ENCODE data around the gene ZNF541.

Gene ZNF541

DNA sequence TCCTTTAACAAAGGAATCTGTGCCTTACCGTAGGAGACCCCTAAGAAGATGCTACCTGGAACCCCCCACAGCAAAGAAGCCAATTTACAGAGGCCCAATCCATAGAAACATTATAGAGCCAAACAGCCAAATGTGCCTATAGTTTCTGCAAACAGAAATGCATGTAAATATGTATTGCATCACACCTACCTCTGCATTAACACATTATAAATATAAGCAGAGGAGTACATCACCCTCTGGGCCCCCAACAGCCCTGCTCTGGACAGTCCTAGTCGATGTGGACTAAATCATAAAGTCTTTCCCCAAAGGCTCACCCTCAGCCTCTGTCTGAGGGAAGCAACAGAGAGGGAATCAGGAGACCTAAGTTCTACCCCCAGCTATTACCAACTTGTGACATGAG is 25.7 kb downstream of the ZNF541 start:
- no peak overlapping the region for H3K4me3 ChIP-seq (ENCODE audit: low read depth, low read length)

DNA sequence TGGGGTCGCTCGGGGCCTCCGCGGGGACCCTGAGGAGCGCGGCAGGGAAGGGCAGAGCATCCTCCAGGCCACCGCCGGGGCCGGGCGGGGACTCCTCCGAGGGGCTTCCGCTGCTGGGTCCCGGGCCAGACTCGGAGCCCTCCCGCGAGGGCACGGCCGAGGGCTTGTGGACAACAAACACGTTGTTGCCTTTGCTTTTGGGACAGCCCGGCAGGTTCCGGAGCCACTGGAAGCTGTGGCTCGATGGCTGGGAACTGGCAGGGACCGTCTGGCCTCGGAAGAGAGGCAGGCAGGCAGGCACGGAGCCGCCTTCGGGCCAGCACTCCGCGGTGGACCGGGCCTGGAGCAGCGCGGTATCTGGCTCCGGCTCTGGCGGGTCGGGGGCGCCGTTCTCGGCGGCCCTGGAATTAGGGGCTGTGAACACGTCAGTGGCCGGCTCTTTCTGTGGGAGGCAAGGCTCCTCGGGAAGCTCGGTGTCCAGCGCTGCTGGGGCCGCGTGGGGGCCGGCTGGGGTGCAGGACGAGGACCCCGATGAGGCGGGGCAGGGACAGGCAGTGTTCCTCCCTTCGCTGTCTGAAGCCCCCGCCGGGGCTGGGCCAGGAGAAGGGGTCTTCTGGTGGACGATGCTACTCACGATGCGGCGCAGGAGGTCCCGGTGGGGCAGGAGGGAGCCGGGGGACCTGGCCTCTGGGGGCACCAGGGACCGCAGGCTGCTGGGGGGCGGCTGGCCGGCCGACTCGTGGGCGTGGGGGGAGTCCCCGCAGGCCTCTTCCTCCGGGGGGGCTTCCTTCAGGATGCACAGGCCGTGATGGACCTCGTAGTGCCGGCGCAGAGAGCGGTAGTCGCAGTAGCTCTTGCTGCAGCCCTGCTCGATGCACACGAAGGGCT is 27.6 kb downstream of the ZNF541 start:
- H3K4me3 ChIP-seq (ENCODE audit: low read depth, low read length), result no peak overlapping the region

DNA sequence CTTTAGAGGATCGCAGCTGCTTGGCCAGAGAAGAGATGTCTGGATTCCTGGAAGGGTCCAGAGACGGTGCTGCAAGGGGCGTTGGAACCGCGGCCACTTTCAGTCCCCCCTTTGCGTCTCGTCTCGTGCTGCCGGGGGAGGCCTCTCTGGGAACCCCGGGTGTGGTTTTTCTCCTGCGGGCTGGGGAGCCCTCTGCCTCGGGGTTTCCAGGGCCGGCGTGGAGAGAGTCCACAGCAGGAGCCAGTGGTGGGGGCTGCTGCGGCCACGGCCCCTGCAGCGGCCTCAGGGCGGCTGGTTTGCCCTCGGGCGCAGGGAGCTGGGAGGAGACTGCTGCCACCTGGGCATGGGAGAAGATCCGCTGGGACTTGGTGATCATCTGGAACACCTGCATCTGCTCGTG is 28.5 kb downstream of the ZNF541 start:
- no peak overlapping the region for H3K4me3 ChIP-seq (ENCODE audit: low read depth, low read length)

DNA sequence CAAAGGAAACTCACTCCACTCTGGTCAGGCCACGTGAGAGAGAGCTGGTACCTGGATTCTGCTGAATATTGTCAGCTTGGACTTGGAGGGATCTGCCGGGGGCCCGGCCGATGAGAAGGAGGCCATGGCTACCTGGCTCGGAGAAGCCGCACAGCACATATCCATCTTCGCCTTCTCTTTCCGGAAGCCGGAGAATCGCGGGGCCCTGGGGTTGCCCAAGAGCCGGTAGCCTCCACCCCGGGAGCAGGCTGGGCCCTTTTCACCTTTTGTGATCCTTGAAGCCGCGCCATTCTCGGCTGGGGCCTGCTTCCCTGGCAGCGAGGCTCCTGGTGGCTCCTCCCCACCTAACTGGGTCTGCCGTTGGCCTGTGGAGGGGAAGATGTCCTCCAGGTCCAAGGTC is 28.9 kb downstream of the ZNF541 start:
- no peak overlapping the region for H3K4me3 ChIP-seq (ENCODE audit: low read depth, low read length)

DNA sequence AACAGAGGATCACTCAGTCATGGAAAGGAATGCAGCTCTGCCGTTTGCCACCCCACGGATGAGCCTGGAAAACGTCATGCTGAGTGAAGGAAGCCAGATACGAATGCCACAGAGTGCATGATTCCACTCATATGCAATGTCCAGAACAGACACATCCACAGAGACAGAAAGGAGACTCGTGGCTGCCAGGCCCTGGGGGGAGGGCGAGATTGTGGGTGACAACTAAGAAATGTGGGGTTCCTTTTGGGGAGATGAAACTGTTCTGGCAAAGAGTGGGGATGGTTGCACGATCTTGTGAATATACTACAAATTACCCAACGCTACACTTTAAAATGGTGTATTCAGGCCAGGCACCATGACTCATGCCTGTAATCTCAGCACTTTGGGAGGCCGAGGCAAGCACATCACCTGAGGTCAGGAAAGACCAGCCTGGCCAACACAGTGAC is 30.9 kb downstream of the ZNF541 start:
- no peak overlapping the region for H3K4me3 ChIP-seq (ENCODE audit: low read depth, low read length)

DNA sequence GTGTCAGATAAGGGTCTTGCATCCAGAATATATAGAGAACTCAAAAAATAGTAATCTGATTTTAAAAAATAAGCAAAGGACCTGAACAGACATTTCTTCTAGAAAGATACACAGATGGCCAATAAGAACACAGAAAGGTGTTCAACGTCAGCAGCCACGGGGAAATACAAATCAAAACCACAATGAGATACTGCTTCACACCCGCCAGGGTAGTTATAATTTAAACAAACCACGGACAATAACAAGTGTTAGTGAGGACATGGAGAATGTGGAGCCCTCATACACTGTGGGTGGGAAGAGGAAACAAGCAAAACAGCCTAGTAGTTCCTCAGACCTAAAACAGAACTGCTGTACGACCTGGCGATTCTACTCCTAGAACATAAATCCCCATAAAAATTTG is 31.4 kb downstream of the ZNF541 start:
- no peak overlapping the region for H3K4me3 ChIP-seq (ENCODE audit: low read depth, low read length)

DNA sequence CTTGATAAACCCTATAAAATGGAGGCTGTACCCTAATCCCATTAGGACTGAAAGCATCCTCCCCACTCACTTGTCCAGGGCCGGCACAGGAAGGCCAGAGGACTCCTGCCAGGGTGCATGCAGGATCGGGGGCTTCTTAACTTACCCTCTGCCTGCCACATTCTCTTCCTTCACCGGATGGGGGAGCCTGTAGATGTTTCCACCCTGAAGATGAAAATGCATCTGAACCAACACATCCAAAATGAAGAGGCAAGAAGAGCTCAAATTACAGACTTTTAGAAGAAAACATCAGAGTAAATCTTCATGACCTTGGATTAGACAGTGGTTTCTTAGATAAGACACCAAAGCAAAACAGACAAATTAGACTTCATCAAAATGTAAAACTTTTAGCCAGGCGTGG is 32.2 kb downstream of the ZNF541 start:
- H3K4me3 ChIP-seq (ENCODE audit: low read depth, low read length), result no peak overlapping the region

DNA sequence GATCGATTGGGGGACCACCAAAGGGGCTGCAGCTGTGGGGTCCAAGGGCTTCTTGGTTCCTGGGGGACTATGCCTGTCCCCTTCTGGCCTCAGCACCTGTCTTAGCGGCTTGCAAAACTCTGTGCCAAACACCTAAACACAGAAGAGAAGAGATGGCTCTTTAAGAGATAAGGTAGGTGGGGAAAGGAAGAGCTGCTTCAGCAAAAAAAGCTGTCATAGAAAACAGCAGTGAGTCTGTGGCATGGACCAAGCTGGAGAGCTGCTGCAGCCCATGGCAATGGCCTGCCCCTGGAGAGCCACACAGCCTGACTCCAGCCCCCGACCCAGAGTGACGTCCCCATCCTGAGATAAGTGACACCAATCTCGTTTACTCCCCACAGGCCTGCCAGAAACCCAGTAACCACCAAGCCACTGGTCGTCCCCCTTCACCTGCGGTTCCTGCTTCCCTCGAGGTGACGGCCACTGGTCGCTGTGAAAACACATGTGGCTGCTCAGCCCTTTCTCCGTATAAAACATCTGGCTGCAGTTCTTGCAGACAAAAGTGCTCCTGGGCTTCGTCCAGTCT is 33.1 kb downstream of the ZNF541 start:
- H3K4me3 ChIP-seq (ENCODE audit: low read depth, low read length), result no peak overlapping the region

DNA sequence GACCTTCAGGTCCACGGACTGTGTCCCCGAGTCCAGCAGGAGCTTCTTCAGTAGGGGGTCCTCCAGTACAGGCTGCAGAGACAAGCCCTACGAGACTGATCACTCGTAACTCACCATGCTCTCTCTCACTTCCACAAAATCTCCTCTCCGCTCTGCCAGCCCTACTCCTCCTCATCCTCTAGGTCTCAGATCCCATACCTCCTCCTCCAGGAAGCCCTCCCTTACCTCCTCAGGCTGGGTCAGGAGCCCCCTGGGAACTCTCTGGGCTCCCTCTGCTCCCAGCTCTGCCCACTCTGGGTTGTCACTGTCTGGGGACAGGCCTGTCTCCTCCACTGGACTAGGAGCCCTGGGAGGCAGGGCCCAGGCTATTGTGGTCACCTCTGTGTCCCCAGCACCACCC is 34.1 kb downstream of the ZNF541 start:
- no peak overlapping the region for H3K4me3 ChIP-seq (ENCODE audit: low read depth, low read length)

DNA sequence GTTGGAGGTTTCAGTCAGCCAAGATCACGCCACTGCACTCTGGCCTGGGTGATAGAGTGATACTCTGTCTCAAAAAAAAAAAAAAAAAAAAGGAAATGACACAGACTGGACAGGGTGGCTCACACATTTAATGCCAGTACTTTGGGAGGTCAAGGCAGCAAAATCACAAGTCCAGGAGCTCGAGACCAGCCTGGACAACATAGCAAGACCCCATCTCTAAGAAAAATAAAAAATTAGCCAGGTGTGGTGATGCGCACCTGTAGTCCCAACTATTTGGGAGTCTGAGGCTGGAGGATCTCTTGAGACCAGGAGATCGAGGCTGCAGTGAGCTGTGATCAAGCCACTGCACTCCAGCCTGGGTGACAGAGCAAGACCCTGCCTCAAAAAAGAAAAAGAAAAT is 35.5 kb downstream of the ZNF541 start:
- no peak overlapping the region for H3K4me3 ChIP-seq (ENCODE audit: low read depth, low read length)

DNA sequence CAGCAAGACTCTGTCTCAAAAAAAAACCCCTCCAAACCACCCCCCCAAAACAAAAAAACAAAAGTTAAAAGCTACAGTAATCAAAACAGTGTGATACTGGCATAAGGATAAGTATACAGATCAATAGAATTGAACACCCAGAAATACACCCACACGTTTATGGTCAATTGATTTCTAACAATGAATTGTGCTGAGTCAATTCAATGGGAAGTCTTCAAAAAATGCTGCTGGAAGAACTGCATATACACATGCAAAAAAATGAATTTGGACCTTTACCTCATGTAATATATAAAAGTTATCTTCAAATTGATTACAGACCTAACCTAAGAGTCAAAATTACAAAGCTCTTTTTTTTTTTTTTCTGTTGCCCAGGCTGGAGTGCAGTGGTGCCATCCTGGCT is 38.3 kb downstream of the ZNF541 start:
- H3K4me3 ChIP-seq (ENCODE audit: low read depth, low read length), result no peak overlapping the region

DNA sequence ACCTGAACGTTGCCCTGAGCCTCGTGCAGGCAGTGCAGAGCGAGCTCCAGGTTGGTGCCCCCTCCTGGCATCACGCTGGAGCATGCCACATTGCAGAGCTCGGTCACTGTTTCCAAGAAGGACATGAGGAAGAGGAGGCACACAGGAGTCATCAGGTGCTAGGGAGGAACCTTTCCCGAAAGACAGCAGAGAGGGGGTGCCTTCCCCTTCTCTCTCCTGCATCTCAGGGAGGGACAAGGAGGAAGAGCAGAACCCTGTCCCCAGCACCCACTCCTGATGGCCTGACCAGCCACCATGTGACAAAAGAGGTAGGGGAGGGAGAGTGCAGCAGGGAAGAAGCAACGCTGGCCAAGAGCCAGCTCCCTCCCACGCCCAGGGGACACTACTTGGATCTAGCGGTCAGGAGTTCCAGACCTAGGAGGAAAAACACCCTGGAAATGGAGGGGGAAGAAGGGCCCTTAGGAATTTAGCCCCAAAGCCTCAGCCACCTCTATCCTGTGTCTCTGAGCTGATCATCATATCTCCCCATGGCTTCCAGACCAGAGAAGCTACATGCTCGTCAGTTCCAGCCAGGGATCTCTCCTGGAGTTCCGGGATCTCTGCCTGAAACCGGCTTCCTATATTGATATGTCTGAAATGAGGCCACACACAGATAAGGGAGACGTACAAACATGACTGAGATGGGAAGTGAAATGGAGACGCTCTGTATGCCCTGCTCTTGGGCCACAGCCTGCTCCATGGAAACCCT is 41.1 kb downstream of the ZNF541 start:
- H3K4me3 ChIP-seq (ENCODE audit: low read depth, low read length), result no peak overlapping the region

DNA sequence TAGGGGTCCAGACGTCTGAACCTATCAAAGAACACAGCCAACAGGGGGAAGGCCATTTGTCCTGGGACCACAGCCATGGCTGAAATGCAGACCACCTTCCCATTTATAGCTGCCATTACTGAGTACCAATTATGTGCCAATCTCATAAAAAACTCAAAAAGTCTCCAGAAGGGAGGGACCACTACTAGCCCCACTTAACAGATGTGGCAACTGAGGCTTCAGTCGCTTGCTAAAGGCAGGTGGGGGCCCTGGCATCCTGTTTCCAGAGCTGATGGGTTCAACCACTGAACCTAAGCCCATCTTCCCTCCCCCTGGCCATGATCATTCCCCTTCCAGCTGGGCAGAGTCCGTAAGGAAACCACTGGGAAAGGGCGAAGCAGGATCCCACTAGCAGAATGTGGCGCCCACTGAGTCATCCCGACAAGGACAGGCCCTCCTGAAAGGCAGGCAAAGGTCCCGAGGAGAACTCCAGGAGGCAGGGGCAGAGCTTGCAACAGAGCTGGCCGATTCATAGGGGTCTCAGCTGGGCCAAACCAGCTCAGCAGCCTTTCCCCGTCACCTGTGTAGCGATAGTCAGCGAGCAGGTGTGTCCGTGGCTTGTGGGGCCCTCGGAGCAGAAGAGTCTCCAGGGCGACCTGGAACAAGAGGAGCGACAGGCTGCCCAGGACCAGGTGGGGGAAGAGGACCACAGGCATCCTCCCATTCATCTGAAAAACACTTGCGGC is 43.8 kb downstream of the ZNF541 start:
- H3K4me3 ChIP-seq (ENCODE audit: low read depth, low read length), result no peak overlapping the region

DNA sequence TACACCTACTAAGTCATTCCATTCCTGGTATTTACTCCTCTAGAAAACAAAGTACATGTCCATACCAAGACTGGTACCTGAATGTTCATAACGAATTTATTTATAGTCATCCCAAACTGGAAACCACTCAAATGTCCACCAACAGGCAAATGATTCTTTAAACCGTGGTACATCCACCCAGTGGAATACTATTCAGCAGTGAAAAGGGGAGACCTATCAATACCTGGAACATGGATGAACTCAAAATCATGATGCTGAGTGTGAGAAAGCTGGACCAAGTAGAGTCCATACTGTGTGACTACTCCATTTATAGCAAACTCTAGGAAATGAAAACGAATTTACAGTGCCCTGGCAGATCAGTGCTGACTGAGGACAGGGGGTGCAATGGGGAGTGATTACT is 46.1 kb downstream of the ZNF541 start:
- no peak overlapping the region for H3K4me3 ChIP-seq (ENCODE audit: low read depth, low read length)

DNA sequence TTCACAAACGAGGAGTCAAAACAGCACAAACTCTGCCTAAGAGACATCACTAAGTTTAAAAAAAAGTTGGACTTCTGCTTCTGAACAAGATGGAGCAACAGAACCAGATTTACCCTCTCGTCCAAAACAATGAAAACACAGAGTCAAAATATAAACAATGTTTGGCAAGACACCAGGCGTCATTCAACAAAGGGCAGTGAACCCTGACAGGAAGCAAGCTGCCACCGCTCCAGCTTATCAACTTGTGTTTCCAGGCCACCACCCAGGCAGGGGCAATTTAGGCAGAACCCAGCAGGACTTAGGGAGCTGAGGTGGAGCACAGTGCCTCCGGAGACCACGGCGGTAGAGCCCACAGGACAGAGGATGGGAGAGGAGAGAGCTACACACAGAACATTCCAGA is 49.5 kb downstream of the ZNF541 start:
- no peak overlapping the region for H3K4me3 ChIP-seq (ENCODE audit: low read depth, low read length)

All from iPS-11a (cell line).